ENCODE measurements around the gene ERICH4.

Gene ERICH4

GRCh38 chr19:41435936-41436673 is 6.9 kb upstream of the ERICH4 start:
- DNase-seq: no peak

- DNase-seq: no peak
Observed at GRCh38 chr19:41436674-41436951, 6.3 kb upstream of the ERICH4 start.

GRCh38 chr19:41437944-41438574 is 4.9 kb upstream of the ERICH4 start:
- DNase-seq: no peak

GRCh38 chr19:41439441-41440222 is 3.3 kb upstream of the ERICH4 start, which contains the start of gene DMAC2:
DMAC2 (minus strand) TSS chr19:41439912; CDS start chr19:41439899, 13 bp downstream.
- peak; percentile 95 to 96 for DNase-seq

- DNase-seq: no peak
Observed at GRCh38 chr19:41441321-41441945, 1.5 kb upstream of the ERICH4 start.

GRCh38 chr19:41443813-41444455 is 978 bp downstream of the ERICH4 start:
- no peak for DNase-seq

GRCh38 chr19:41445575-41445974 is 2.6 kb downstream of the ERICH4 start:
- DNase-seq: no peak

GRCh38 chr19:41447732-41448332 is 4.9 kb downstream of the ERICH4 start:
- no peak for DNase-seq

GRCh38 chr19:41449079-41449864 is 6.3 kb downstream of the ERICH4 start:
- peak; percentile 25 to 70 for DNase-seq

- no peak for DNase-seq
Observed at GRCh38 chr19:41449865-41450178, 6.9 kb downstream of the ERICH4 start.

- no peak for DNase-seq
Observed at GRCh38 chr19:41452584-41453275, 9.8 kb downstream of the ERICH4 start.

GRCh38 chr19:41455936-41456335 is 13.0 kb downstream of the ERICH4 start:
- DNase-seq: no peak

GRCh38 chr19:41456342-41456918 is 13.5 kb downstream of the ERICH4 start:
- no peak for DNase-seq

GRCh38 chr19:41457241-41457640 is 14.3 kb downstream of the ERICH4 start:
- DNase-seq: no peak

GRCh38 chr19:41462497-41462896 is 19.5 kb downstream of the ERICH4 start:
- no peak for DNase-seq

GRCh38 chr19:41463257-41464256 is 20.6 kb downstream of the ERICH4 start:
- DNase-seq: peak in 1 of 2 donors; percentile 2

GRCh38 chr19:41476583-41476982 is 33.6 kb downstream of the ERICH4 start:
- DNase-seq: no peak

- DNase-seq: no peak
Observed at GRCh38 chr19:41478171-41478570, 35.2 kb downstream of the ERICH4 start.

Data from hippocampal formation (tissue), 2 donors.